HEK293 (cell line): Measurements from ENCODE around the gene SLFN12L.

Experiments
- KLF10 ChIP-seq: fragments of 450-650 bp; IDR thresholded peaks from 2 replicates; pipeline ENCODE4 v1.5.1; 2018; ENCODE audit warnings: missing biosample characterization, mild to moderate bottlenecking, missing genetic modification characterization
- ZBTB48 ChIP-seq: fragments of 450-650 bp; formaldehyde crosslinking; IDR thresholded peaks from 2 replicates; pipeline ENCODE4 v1.5.1; 2016; ENCODE audit warnings: missing biosample characterization, missing genetic modification characterization
- ZBTB8A ChIP-seq: fragments of 450-650 bp; formaldehyde crosslinking; IDR thresholded peaks from 2 replicates; pipeline ENCODE4 v1.5.1; 2016; ENCODE audit warnings: missing biosample characterization, missing genetic modification characterization
- ZFP3 ChIP-seq: fragments of 450-650 bp; formaldehyde crosslinking; IDR thresholded peaks from 2 replicates; pipeline ENCODE4 v1.5.1; 2016; ENCODE audit warnings: low read depth, missing biosample characterization, missing genetic modification characterization
- ZIC2 ChIP-seq: fragments of 450-650 bp; formaldehyde crosslinking; IDR thresholded peaks from 2 replicates; pipeline ENCODE4 v1.5.1; 2016; ENCODE audit warnings: missing biosample characterization, missing genetic modification characterization
- ZNF174 ChIP-seq: fragments of 450-650 bp; formaldehyde crosslinking; IDR thresholded peaks from 2 replicates; pipeline ENCODE4 v1.5.0; 2017; ENCODE audit warnings: missing biosample characterization, mild to moderate bottlenecking, missing genetic modification characterization
- ZNF184 ChIP-seq: fragments of 450-650 bp; IDR thresholded peaks from 2 replicates; pipeline ENCODE4 v1.5.1; 2018; ENCODE audit warnings: missing biosample characterization, mild to moderate bottlenecking, missing genetic modification characterization
- ZNF747 ChIP-seq: fragments of 450-650 bp; formaldehyde crosslinking; IDR thresholded peaks from 2 replicates; pipeline ENCODE4 v1.5.1; 2016; ENCODE audit warnings: missing biosample characterization, missing genetic modification characterization
- ZNF776 ChIP-seq: fragments of 450-650 bp; formaldehyde crosslinking; IDR thresholded peaks from 2 replicates; pipeline ENCODE4 v1.5.0; 2017; ENCODE audit warnings: missing biosample characterization, missing genetic modification characterization, borderline replicate concordance
- TF ChIP-seq, protein P1 (sequence below): fragments of 450-650 bp; formaldehyde crosslinking; IDR thresholded peaks from 2 replicates; pipeline ENCODE4 v1.5.1; 2016; ENCODE audit warnings: missing biosample characterization, missing genetic modification characterization
- TF ChIP-seq, protein P2 (sequence below): sonication (generic); formaldehyde crosslinking; IDR thresholded peaks from 2 replicates; pipeline ENCODE4 v1.8.1; 2022; ENCODE audit warnings: mild to moderate bottlenecking, moderate library complexity, missing genetic modification reagents
- TF ChIP-seq, protein P3 (sequence below): fragments of 450-650 bp; formaldehyde crosslinking; IDR thresholded peaks from 2 replicates; pipeline ENCODE4 v1.5.1; 2016; ENCODE audit warnings: missing biosample characterization, missing genetic modification characterization
- TF ChIP-seq, protein P4 (sequence below): fragments of 450-650 bp; formaldehyde crosslinking; IDR thresholded peaks from 2 replicates; pipeline ENCODE4 v1.5.1; 2016; ENCODE audit warnings: missing biosample characterization, missing genetic modification characterization, low read depth

DNA sequence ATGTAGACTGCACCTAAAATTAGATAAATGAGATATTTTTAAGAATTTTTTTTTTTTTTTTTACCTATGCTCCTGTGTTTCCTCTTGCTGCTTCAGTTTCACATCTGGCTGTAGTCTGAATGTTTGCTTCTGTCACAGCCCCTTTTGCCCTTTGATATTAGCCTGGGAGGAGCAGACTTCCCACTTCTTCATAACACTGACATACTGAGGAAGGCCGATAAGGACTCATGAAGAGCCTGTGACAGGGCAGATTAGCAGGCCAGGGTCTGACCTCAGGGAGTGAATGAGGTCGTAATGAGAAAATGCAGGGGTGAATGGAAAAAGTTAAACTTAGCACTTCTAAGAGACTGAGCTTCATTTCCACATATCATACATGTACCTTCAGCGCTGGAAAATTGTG, 23.2 kb upstream of the SLFN12L start, which contains the start of gene SLFN14:
- no peak for TF ChIP-seq ZNF776
- TF ChIP-seq, protein P1, sequence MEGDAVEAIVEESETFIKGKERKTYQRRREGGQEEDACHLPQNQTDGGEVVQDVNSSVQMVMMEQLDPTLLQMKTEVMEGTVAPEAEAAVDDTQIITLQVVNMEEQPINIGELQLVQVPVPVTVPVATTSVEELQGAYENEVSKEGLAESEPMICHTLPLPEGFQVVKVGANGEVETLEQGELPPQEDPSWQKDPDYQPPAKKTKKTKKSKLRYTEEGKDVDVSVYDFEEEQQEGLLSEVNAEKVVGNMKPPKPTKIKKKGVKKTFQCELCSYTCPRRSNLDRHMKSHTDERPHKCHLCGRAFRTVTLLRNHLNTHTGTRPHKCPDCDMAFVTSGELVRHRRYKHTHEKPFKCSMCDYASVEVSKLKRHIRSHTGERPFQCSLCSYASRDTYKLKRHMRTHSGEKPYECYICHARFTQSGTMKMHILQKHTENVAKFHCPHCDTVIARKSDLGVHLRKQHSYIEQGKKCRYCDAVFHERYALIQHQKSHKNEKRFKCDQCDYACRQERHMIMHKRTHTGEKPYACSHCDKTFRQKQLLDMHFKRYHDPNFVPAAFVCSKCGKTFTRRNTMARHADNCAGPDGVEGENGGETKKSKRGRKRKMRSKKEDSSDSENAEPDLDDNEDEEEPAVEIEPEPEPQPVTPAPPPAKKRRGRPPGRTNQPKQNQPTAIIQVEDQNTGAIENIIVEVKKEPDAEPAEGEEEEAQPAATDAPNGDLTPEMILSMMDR (tag by site-specific recombination) = no peak
- no peak for TF ChIP-seq ZNF184
- no peak for TF ChIP-seq KLF10 (tag by site-specific recombination)
- TF ChIP-seq, protein P2, sequence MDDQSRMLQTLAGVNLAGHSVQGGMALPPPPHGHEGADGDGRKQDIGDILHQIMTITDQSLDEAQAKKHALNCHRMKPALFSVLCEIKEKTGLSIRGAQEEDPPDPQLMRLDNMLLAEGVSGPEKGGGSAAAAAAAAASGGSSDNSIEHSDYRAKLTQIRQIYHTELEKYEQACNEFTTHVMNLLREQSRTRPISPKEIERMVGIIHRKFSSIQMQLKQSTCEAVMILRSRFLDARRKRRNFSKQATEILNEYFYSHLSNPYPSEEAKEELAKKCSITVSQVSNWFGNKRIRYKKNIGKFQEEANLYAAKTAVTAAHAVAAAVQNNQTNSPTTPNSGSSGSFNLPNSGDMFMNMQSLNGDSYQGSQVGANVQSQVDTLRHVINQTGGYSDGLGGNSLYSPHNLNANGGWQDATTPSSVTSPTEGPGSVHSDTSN (CRISPR knock-in tag) = no peak
- TF ChIP-seq ZNF174 (tag by site-specific recombination) = no peak
- no peak for TF ChIP-seq ZNF747
- no peak for TF ChIP-seq ZIC2 (tag by site-specific recombination)
- TF ChIP-seq ZBTB8A (tag by site-specific recombination) = no peak
- no peak for TF ChIP-seq ZBTB48
- TF ChIP-seq, protein P3, sequence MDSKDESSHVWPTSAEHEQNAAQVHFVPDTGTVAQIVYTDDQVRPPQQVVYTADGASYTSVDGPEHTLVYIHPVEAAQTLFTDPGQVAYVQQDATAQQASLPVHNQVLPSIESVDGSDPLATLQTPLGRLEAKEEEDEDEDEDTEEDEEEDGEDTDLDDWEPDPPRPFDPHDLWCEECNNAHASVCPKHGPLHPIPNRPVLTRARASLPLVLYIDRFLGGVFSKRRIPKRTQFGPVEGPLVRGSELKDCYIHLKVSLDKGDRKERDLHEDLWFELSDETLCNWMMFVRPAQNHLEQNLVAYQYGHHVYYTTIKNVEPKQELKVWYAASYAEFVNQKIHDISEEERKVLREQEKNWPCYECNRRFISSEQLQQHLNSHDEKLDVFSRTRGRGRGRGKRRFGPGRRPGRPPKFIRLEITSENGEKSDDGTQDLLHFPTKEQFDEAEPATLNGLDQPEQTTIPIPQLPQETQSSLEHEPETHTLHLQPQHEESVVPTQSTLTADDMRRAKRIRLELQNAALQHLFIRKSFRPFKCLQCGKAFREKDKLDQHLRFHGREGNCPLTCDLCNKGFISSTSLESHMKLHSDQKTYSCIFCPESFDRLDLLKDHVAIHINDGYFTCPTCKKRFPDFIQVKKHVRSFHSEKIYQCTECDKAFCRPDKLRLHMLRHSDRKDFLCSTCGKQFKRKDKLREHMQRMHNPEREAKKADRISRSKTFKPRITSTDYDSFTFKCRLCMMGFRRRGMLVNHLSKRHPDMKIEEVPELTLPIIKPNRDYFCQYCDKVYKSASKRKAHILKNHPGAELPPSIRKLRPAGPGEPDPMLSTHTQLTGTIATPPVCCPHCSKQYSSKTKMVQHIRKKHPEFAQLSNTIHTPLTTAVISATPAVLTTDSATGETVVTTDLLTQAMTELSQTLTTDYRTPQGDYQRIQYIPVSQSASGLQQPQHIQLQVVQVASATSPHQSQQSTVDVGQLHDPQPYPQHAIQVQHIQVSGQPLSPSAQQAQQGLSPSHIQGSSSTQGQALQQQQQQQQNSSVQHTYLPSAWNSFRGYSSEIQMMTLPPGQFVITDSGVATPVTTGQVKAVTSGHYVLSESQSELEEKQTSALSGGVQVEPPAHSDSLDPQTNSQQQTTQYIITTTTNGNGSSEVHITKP = no peak
- TF ChIP-seq, protein P4, sequence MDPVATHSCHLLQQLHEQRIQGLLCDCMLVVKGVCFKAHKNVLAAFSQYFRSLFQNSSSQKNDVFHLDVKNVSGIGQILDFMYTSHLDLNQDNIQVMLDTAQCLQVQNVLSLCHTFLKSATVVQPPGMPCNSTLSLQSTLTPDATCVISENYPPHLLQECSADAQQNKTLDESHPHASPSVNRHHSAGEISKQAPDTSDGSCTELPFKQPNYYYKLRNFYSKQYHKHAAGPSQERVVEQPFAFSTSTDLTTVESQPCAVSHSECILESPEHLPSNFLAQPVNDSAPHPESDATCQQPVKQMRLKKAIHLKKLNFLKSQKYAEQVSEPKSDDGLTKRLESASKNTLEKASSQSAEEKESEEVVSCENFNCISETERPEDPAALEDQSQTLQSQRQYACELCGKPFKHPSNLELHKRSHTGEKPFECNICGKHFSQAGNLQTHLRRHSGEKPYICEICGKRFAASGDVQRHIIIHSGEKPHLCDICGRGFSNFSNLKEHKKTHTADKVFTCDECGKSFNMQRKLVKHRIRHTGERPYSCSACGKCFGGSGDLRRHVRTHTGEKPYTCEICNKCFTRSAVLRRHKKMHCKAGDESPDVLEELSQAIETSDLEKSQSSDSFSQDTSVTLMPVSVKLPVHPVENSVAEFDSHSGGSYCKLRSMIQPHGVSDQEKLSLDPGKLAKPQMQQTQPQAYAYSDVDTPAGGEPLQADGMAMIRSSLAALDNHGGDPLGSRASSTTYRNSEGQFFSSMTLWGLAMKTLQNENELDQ (tag by site-specific recombination) = no peak
- no peak for TF ChIP-seq ZFP3
